ENCODE data around the gene ORC3.

GRCh38 chr6:87660226-87660911 lies 70.4 kb downstream of the ORC3 start:
- no peak for TF ChIP-seq CTCF (IDR thresholded peaks at IDR 0.05; ENCODE audit: extremely low read depth in 1 of 2, insufficient read depth in 1 of 2, low read depth in 1 of 2, low read length in 2 of 2)
- no peak for TF ChIP-seq EZH2 (IDR thresholded peaks at IDR 0.05; ENCODE audit: borderline replicate concordance, low read depth, low read length, severe bottlenecking)
